Suprapubic skin (tissue), 4 donors: ENCODE measurements around the gene IRAK1BP1. TPM values are rescaled to one million over a fixed set of nuclear protein-coding genes. Genes with fewer than 3 reads are reported as not detected.

Source experiments
- DNase-seq, 2 donors: peaks; one replicate each; pipeline ENCODE4 v3.0.0-alpha.2; 2019; ENCODE audit warnings: low spot score in 2 of 2
- H3K27ac ChIP-seq: fragments of 200-600 bp; sonication (generic); one replicate; pipeline ENCODE4 v1.5.1; 2019
- H3K27me3 ChIP-seq: fragments of 200-600 bp; sonication (generic); one replicate; pipeline ENCODE4 v1.5.1; 2019
- H3K36me3 ChIP-seq: fragments of 200-600 bp; sonication (generic); one replicate; pipeline ENCODE4 v1.5.1; 2019
- H3K4me1 ChIP-seq: fragments of 200-600 bp; sonication (generic); one replicate; pipeline ENCODE4 v1.5.1; 2019
- H3K4me3 ChIP-seq: fragments of 200-600 bp; sonication (generic); one replicate; pipeline ENCODE4 v1.5.1; 2019; ENCODE audit warnings: mild to moderate bottlenecking
- H3K9me3 ChIP-seq: fragments of 200-600 bp; sonication (generic); one replicate; pipeline ENCODE4 v1.5.1; 2019
- EP300 ChIP-seq: sonication (generic); formaldehyde crosslinking; IDR thresholded peaks from one replicate; pipeline ENCODE4 v1.6.1; 2017; ENCODE audit warnings: antibody characterized with exemption
- POLR2A ChIP-seq, 2 donors: fragments of 450-650 bp; IDR thresholded peaks; one replicate each; pipeline ENCODE4 v1.6.1; 2017; ENCODE audit warnings: antibody characterized with exemption in 2 of 2, mild to moderate bottlenecking in 2 of 2, moderate library complexity in 2 of 2
- POLR2AphosphoS5 ChIP-seq, 3 donors: sonication (generic); formaldehyde crosslinking; IDR thresholded peaks; one replicate each; pipeline ENCODE4 v1.6.1; 2017; ENCODE audit warnings: antibody characterized with exemption in 3 of 3
- WGBS: methylation state at CpG from one replicate; pipeline ENCODE4 v1.1.5; 2018; 5-methylcytosine and 5-hydroxymethylcytosine counted together
- total RNA-seq, 4 donors: library from RNA; depleted of rRNA; stranded (reverse); fragments of >200 nt; gene quantifications; one replicate each; pipeline ENCODE4 v1.1.0, GENCODE V29; 2016
- TF ChIP-seq, protein P1 (sequence below), 2 donors: fragments of 200-600 bp in 1 of 2; fragments of 450-650 bp in 1 of 2; sonication (generic) in 1 of 2; IDR thresholded peaks; one replicate each; pipeline ENCODE4 v1.5.1; 2016 to 2019; ENCODE audit warnings: antibody characterized with exemption in 2 of 2, mild to moderate bottlenecking in 1 of 2, moderate library complexity in 1 of 2

IRAK1BP1 gene
- total RNA-seq, 4 donors from 2014 or later: 3.4 to 5.0 (median 4.0) TPM

DNA sequence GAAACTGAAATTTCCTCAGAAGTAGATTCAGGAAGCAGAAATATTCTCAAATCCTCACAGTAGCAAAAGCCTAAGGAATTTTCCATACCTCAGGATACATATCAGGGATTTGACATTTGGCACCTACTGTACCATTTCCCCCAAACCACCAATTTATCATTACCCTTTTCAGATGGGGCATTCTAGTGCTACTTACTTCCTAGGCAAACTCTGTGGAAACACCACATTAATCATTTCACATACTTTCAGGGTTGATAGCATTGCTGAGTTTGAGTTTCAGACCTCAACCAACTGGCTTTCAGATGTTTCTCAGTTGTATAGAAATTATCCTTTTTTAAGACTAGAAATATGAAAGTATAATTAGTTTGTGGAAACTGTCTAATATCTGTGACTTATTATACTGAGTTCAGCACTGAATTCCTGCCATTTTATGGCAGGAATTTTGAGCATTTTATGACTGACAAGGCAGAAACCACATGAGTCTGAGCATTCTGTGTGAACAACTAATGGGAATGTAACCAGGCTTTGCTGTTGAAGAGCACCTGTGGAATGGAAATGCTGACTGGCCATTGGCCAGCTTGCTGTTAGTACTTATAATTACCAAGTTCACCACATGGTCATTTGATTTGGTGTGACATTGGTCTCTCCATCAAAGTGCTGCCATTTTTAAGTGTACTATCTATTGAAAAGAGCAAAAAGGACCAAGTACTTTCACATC is 35.1 kb upstream of the IRAK1BP1 start:
- DNase-seq: no peak
- no peaks in the 10 kb centered on the region for H3K27me3 ChIP-seq
- no peaks in the 10 kb centered on the region for H3K4me1 ChIP-seq
- TF ChIP-seq EP300 (no peak), POLR2AphosphoS5 (IDR thresholded peaks at IDR 0.05) (no peak), POLR2A (IDR thresholded peaks at IDR 0.05) (no peak)
- TF ChIP-seq, protein P1, sequence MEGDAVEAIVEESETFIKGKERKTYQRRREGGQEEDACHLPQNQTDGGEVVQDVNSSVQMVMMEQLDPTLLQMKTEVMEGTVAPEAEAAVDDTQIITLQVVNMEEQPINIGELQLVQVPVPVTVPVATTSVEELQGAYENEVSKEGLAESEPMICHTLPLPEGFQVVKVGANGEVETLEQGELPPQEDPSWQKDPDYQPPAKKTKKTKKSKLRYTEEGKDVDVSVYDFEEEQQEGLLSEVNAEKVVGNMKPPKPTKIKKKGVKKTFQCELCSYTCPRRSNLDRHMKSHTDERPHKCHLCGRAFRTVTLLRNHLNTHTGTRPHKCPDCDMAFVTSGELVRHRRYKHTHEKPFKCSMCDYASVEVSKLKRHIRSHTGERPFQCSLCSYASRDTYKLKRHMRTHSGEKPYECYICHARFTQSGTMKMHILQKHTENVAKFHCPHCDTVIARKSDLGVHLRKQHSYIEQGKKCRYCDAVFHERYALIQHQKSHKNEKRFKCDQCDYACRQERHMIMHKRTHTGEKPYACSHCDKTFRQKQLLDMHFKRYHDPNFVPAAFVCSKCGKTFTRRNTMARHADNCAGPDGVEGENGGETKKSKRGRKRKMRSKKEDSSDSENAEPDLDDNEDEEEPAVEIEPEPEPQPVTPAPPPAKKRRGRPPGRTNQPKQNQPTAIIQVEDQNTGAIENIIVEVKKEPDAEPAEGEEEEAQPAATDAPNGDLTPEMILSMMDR (IDR thresholded peaks at IDR 0.05): no peak
- no peaks in the 10 kb centered on the region for H3K36me3 ChIP-seq
- no peaks in the 10 kb centered on the region for H3K9me3 ChIP-seq
- no peak overlapping the region for H3K4me3 ChIP-seq
- no peak overlapping the region for H3K27ac ChIP-seq

GRCh38 chr6:78835817-78836216 is 31.5 kb upstream of the IRAK1BP1 start:
- H3K36me3 ChIP-seq: no peaks in the 10 kb centered on the region
- H3K27me3 ChIP-seq: no peaks in the 10 kb centered on the region
- DNase-seq: no peak
- H3K27ac ChIP-seq: no peak overlapping the region
- no peaks in the 10 kb centered on the region for H3K4me1 ChIP-seq
- no peaks in the 10 kb centered on the region for H3K9me3 ChIP-seq
- H3K4me3 ChIP-seq: no peak overlapping the region
- TF ChIP-seq, protein P1 (IDR thresholded peaks at IDR 0.05): no peak
- TF ChIP-seq EP300 (no peak), POLR2A (IDR thresholded peaks at IDR 0.05) (no peak), POLR2AphosphoS5 (IDR thresholded peaks at IDR 0.05) (no peak)

DNA sequence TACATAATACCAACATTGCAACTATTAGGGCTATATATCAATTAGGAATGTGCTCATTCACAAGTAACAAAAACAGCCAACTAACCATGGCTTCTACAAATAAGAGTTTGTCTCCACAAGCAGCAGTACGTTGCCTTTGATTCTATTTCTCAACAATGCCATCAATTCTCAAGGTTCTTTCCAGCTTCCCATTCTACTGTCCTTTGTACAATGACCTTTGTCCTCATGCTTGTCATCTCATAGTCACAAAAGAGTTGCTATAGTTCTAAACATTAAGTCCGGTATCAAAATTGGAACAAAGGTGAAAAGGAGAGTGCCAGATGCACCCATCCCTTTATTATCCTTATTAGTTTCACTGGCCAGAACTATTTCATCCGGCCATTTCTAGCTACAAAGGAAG is 30.8 kb upstream of the IRAK1BP1 start:
- no peaks in the 10 kb centered on the region for H3K9me3 ChIP-seq
- TF ChIP-seq POLR2AphosphoS5 (IDR thresholded peaks at IDR 0.05) (no peak), POLR2A (IDR thresholded peaks at IDR 0.05) (no peak), EP300 (no peak)
- TF ChIP-seq, protein P1 (IDR thresholded peaks at IDR 0.05): no peak
- no peaks in the 10 kb centered on the region for H3K27me3 ChIP-seq
- H3K36me3 ChIP-seq: no peaks in the 10 kb centered on the region
- 72% methylated on average over 3 of the region's 3 CpGs for WGBS
- no peaks in the 10 kb centered on the region for H3K4me1 ChIP-seq
- DNase-seq: no peak
- H3K27ac ChIP-seq: no peak overlapping the region
- H3K4me3 ChIP-seq: no peak overlapping the region

GRCh38 chr6:78841111-78841510 is 26.2 kb upstream of the IRAK1BP1 start:
- TF ChIP-seq POLR2AphosphoS5 (IDR thresholded peaks at IDR 0.05) (no peak), EP300 (no peak), POLR2A (IDR thresholded peaks at IDR 0.05) (no peak)
- TF ChIP-seq, protein P1 (IDR thresholded peaks at IDR 0.05): no peak
- no peaks in the 10 kb centered on the region for H3K27me3 ChIP-seq
- DNase-seq: no peak
- no peaks in the 10 kb centered on the region for H3K4me1 ChIP-seq
- H3K4me3 ChIP-seq: no peak overlapping the region
- H3K27ac ChIP-seq: no peak overlapping the region
- no peaks in the 10 kb centered on the region for H3K36me3 ChIP-seq
- H3K9me3 ChIP-seq: no peaks in the 10 kb centered on the region

GRCh38 chr6:78842953-78843352 is 24.4 kb upstream of the IRAK1BP1 start:
- no peak for DNase-seq
- Histone ChIP-seq H3K4me1 (no peaks in the 10 kb centered on the region), H3K4me3 (no peak overlapping the region), H3K9me3 (no peaks in the 10 kb centered on the region), H3K27ac (no peak overlapping the region), H3K36me3 (no peaks in the 10 kb centered on the region), H3K27me3 (no peaks in the 10 kb centered on the region)
- TF ChIP-seq POLR2A (IDR thresholded peaks at IDR 0.05): no peak
- TF ChIP-seq POLR2AphosphoS5 (IDR thresholded peaks at IDR 0.05): no peak
- TF ChIP-seq EP300: no peak

- DNase-seq: no peak
- Histone ChIP-seq H3K9me3 (no peaks in the 10 kb centered on the region), H3K4me1 (no peaks in the 10 kb centered on the region), H3K27ac (no peak overlapping the region), H3K36me3 (no peaks in the 10 kb centered on the region), H3K4me3 (no peak overlapping the region), H3K27me3 (no peaks in the 10 kb centered on the region)
- TF ChIP-seq POLR2AphosphoS5 (IDR thresholded peaks at IDR 0.05) (no peak), EP300 (no peak), POLR2A (IDR thresholded peaks at IDR 0.05) (no peak)
- TF ChIP-seq, protein P1 (IDR thresholded peaks at IDR 0.05): no peak
- 35% methylated on average over 2 of the region's 2 CpGs for WGBS
Observed at GRCh38 chr6:78844899-78845298, 22.5 kb upstream of the IRAK1BP1 start.
